Hepatocyte (in vitro differentiated cells): ENCODE data around the gene EPHA8.

Experiments used
- EZH2 ChIP-seq: fragments of 200-600 bp; sonication (generic); IDR thresholded peaks from 2 replicates; pipeline ENCODE4 v1.6.1; 2016; ENCODE audit warnings: antibody characterized with exemption, mild to moderate bottlenecking, borderline replicate concordance
- EZH2phosphoT487 ChIP-seq: fragments of 200-600 bp; sonication (generic); IDR thresholded peaks from one replicate; pipeline ENCODE4 v1.6.1; 2018; ENCODE audit warnings: antibody characterized with exemption, mild to moderate bottlenecking, low read depth, moderate library complexity; ENCODE audit not compliant: unreplicated experiment, severe bottlenecking
- TF ChIP-seq, protein P1 (sequence below): fragments of 200-600 bp; sonication (generic); IDR thresholded peaks from 2 replicates; pipeline ENCODE4 v1.5.1; 2016; ENCODE audit warnings: antibody characterized with exemption, mild to moderate bottlenecking; ENCODE audit not compliant: poor library complexity

DNA sequence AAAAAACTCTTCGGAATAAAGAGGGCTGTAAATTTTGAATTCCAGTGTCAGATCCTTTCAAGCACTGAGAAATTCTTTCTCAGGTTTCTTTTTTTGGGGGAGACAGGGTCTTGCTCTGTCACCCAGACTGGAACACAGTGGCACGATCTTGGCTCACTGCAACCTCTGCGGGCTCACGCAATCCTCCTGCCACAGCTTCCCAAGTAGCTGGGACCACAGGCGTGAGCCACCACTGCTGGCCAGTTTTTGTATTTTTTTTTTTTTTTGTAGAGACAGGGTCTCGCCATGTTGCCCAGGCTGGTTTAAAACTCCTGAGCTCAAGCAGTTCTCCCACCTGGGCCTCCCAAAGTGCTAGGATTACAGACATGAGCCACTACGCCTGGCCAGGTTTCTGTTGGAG, 34.8 kb upstream of the EPHA8 start:
- TF ChIP-seq, protein P1, sequence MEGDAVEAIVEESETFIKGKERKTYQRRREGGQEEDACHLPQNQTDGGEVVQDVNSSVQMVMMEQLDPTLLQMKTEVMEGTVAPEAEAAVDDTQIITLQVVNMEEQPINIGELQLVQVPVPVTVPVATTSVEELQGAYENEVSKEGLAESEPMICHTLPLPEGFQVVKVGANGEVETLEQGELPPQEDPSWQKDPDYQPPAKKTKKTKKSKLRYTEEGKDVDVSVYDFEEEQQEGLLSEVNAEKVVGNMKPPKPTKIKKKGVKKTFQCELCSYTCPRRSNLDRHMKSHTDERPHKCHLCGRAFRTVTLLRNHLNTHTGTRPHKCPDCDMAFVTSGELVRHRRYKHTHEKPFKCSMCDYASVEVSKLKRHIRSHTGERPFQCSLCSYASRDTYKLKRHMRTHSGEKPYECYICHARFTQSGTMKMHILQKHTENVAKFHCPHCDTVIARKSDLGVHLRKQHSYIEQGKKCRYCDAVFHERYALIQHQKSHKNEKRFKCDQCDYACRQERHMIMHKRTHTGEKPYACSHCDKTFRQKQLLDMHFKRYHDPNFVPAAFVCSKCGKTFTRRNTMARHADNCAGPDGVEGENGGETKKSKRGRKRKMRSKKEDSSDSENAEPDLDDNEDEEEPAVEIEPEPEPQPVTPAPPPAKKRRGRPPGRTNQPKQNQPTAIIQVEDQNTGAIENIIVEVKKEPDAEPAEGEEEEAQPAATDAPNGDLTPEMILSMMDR = no peak
- TF ChIP-seq EZH2phosphoT487 (no peak), EZH2 (no peak)
